ENCODE data around the gene LZIC. TPM values are rescaled to one million over a fixed set of nuclear protein-coding genes. Genes with fewer than 3 reads are reported as not detected.

LZIC gene
- polyA plus RNA-seq, 1 of the 3 experiments (the other 2 are of a cell fraction), result 9.6 TPM

- Histone ChIP-seq H3K9me2 (no peaks in the 10 kb centered on the region), H4K20me1 (ENCODE audit: insufficient read depth) (no peaks in the 10 kb centered on the region), H3K4me3 (ENCODE audit: low read depth in 2 of 2, low read length in 1 of 2) (no peak overlapping the region), H3K79me2 (ENCODE audit: insufficient read depth) (no peaks in the 10 kb centered on the region), H2AFZ (ENCODE audit: low read depth) (no peak overlapping the region), H3K27me3 (ENCODE audit: insufficient read depth) (no peaks in the 10 kb centered on the region), H3K4me2 (no peak overlapping the region), H3K36me3 (replicated peaks in 1 of 2; ENCODE audit: control insufficient read depth in 1 of 2, insufficient read depth in 2 of 2, low read length in 1 of 2) (no peaks in the 10 kb centered on the region), H3K27ac (ENCODE audit: low read depth in 2 of 2, low read length in 1 of 2) (no peak overlapping the region), H3K4me1 (ENCODE audit: control insufficient read depth in 1 of 2, insufficient read depth in 2 of 2, low read depth in 1 of 2, low read length in 1 of 2) (peaks cover 0 to 5% of the 10 kb centered on the region in 2 experiments; a peak in 1 of 4 replicates), H3K9ac (no peak overlapping the region), H3F3A (replicated peaks; ENCODE audit: insufficient read depth) (no peaks in the 10 kb centered on the region), H3K9me3 (no peaks in the 10 kb centered on the region)
- CTCF ChIA-PET, result interaction anchor here (0.6 to 1.3 kb wide), 2 partner anchors 13 to 415 kb away, joined by 3 read pairs; no protein-coding TSS in a partner anchor
- POLR2A ChIA-PET, result no interaction called here
- TF ChIP-seq NRF1 (IDR thresholded peaks at IDR 0.05; ENCODE audit: low read depth, low read length) (no peak), NFIC (IDR thresholded peaks at IDR 0.05; ENCODE audit: borderline replicate concordance) (no peak), RCOR1 (IDR thresholded peaks at IDR 0.05; ENCODE audit: low read length) (no peak), TAF1 (IDR thresholded peaks at IDR 0.05; ENCODE audit: borderline replicate concordance, low read depth, low read length) (no peak), CHD2 (IDR thresholded peaks at IDR 0.05; ENCODE audit: low read length, partially characterized antibody) (no peak), TEAD4 (IDR thresholded peaks at IDR 0.05; ENCODE audit: borderline replicate concordance, insufficient read depth) (no peak), CTCF (IDR thresholded peaks at IDR 0.05) (no peak), ELF1 (IDR thresholded peaks at IDR 0.05) (no peak), MXI1 (IDR thresholded peaks at IDR 0.05; ENCODE audit: low read depth, low read length) (no peak), GATA2 (CRISPR knock-in tag; IDR thresholded peaks at IDR 0.05) (no peak), RAD21 (IDR thresholded peaks at IDR 0.05; ENCODE audit: low read length) (no peak)
- TF ChIP-seq, protein P1, sequence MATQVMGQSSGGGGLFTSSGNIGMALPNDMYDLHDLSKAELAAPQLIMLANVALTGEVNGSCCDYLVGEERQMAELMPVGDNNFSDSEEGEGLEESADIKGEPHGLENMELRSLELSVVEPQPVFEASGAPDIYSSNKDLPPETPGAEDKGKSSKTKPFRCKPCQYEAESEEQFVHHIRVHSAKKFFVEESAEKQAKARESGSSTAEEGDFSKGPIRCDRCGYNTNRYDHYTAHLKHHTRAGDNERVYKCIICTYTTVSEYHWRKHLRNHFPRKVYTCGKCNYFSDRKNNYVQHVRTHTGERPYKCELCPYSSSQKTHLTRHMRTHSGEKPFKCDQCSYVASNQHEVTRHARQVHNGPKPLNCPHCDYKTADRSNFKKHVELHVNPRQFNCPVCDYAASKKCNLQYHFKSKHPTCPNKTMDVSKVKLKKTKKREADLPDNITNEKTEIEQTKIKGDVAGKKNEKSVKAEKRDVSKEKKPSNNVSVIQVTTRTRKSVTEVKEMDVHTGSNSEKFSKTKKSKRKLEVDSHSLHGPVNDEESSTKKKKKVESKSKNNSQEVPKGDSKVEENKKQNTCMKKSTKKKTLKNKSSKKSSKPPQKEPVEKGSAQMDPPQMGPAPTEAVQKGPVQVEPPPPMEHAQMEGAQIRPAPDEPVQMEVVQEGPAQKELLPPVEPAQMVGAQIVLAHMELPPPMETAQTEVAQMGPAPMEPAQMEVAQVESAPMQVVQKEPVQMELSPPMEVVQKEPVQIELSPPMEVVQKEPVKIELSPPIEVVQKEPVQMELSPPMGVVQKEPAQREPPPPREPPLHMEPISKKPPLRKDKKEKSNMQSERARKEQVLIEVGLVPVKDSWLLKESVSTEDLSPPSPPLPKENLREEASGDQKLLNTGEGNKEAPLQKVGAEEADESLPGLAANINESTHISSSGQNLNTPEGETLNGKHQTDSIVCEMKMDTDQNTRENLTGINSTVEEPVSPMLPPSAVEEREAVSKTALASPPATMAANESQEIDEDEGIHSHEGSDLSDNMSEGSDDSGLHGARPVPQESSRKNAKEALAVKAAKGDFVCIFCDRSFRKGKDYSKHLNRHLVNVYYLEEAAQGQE (IDR thresholded peaks at IDR 0.05; ENCODE audit: low read depth, low read length), result no peak
- no peak for DNase-seq
- WGBS (ENCODE audit: low lambda C conversion rate), result 86% methylated on average over 8 of the region's 8 CpGs
Measured at GRCh38 chr1:9957726-9958125, 14.5 kb upstream of the LZIC start.

DNA sequence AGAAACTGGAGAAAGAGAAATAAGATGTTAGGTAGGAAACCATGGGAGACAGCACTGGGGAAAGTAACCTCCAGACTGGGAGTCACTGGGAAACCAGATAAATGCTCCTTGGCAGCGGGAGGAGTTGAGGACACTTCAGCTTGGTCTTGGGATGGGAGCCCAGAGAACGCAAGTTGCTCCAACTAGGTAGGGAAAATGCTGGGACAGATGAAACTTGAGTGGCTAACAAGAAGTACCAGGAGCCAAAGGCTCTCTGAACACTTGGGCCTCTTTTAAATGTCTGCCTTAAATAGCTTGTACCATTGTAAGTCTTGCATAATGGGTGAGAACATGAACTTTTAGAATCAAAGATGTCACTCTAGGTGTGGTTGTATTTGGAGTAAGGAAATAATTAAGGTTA lies 3.1 kb upstream of the LZIC start:
- CTCF ChIA-PET, result no interaction called here
- no peak for TF ChIP-seq MXI1 (IDR thresholded peaks at IDR 0.05; ENCODE audit: low read depth, low read length)
- TF ChIP-seq, protein P1 (IDR thresholded peaks at IDR 0.05; ENCODE audit: low read depth, low read length), result no peak
- no peak for TF ChIP-seq CTCF (IDR thresholded peaks at IDR 0.05)
- TF ChIP-seq RAD21 (IDR thresholded peaks at IDR 0.05; ENCODE audit: low read length), result no peak
- TF ChIP-seq USF2 (IDR thresholded peaks at IDR 0.05; ENCODE audit: borderline replicate concordance, low read depth, low read length), result no peak
- no peak for TF ChIP-seq POLR2AphosphoS5 (IDR thresholded peaks at IDR 0.05; ENCODE audit: low read depth, low read length)
- TF ChIP-seq RCOR1 (IDR thresholded peaks at IDR 0.05; ENCODE audit: low read length), result no peak

More for the DNA sequence above, 3.1 kb upstream of the LZIC start:
- Histone ChIP-seq H3K4me3 (ENCODE audit: low read depth in 2 of 2, low read length in 1 of 2) (no peak overlapping the region), H3F3A (replicated peaks; ENCODE audit: insufficient read depth) (peaks cover 9% of the 10 kb centered on the region), H3K9me2 (no peaks in the 10 kb centered on the region), H4K20me1 (ENCODE audit: insufficient read depth) (no peaks in the 10 kb centered on the region), H3K9ac (no peak overlapping the region), H3K79me2 (ENCODE audit: insufficient read depth) (peaks cover 23% of the 10 kb centered on the region), H3K9me3 (no peaks in the 10 kb centered on the region), H3K27ac (ENCODE audit: low read depth in 2 of 2, low read length in 1 of 2) (no peak overlapping the region), H2AFZ (ENCODE audit: low read depth) (no peak overlapping the region), H3K36me3 (replicated peaks in 1 of 2; ENCODE audit: control insufficient read depth in 1 of 2, insufficient read depth in 2 of 2, low read length in 1 of 2) (peaks cover 2 to 14% of the 10 kb centered on the region in 2 experiments), H3K4me2 (no peak overlapping the region), H3K4me1 (ENCODE audit: control insufficient read depth in 1 of 2, insufficient read depth in 2 of 2, low read depth in 1 of 2, low read length in 1 of 2) (peaks cover 6 to 12% of the 10 kb centered on the region in 2 experiments; a peak in 1 of 4 replicates), H3K27me3 (ENCODE audit: insufficient read depth) (no peaks in the 10 kb centered on the region)
- WGBS (ENCODE audit: low lambda C conversion rate), result 100% methylated on average over 2 of the region's 2 CpGs
- no peak for DNase-seq
- POLR2A ChIA-PET, result no interaction called here

Measured in SK-N-SH (cell line).